OCI-LY1 (cell line): ENCODE measurements around the gene MED27.

Experiments used
- H2AFZ ChIP-seq: fragments of 200-600 bp; sonication (generic), shearing (Covaris generic); 2 replicates; pipeline ENCODE4 v1.6.0; 2014; ENCODE audit warnings: antibody characterized with exemption, mild to moderate bottlenecking, low read length
- H3F3A ChIP-seq: fragments of 200-600 bp; sonication (generic), shearing (Covaris generic); 2 replicates; pipeline ENCODE4 v1.6.0; 2014; ENCODE audit warnings: mild to moderate bottlenecking, antibody characterized with exemption, low read length, moderate library complexity; ENCODE audit not compliant: insufficient read depth
- H3K27ac ChIP-seq: fragments of 200-600 bp; sonication (generic); 2 replicates; pipeline ENCODE4 v1.5.1; 2014; ENCODE audit warnings: low read length, mixed run types, mild to moderate bottlenecking, low read depth; ENCODE audit not compliant: poor library complexity, severe bottlenecking
- H3K27me3 ChIP-seq: fragments of 200-600 bp; sonication (generic); 2 replicates; pipeline ENCODE4 v1.6.0; 2014; ENCODE audit warnings: antibody characterized with exemption, mild to moderate bottlenecking, low read length, moderate library complexity; ENCODE audit not compliant: insufficient read depth
- H3K36me3 ChIP-seq: fragments of 200-600 bp; sonication (generic); 2 replicates; pipeline ENCODE4 v1.6.1; 2014; ENCODE audit warnings: mild to moderate bottlenecking, antibody characterized with exemption, low read length, moderate library complexity, mixed read lengths; ENCODE audit not compliant: insufficient read depth
- H3K4me1 ChIP-seq: fragments of 200-600 bp; sonication (generic); 2 replicates; pipeline ENCODE4 v1.5.1; 2014; ENCODE audit warnings: mild to moderate bottlenecking, low read length, moderate library complexity; ENCODE audit not compliant: insufficient read depth, severe bottlenecking
- H3K4me2 ChIP-seq: fragments of 200-600 bp; sonication (generic), shearing (Covaris generic); 2 replicates; pipeline ENCODE4 v1.6.1; 2014; ENCODE audit warnings: low read length
- H3K4me3 ChIP-seq: fragments of 200-600 bp; sonication (generic); 2 replicates; pipeline ENCODE4 v1.5.1; 2014; ENCODE audit warnings: low read length, low read depth, mild to moderate bottlenecking, mixed read lengths; ENCODE audit not compliant: poor library complexity, severe bottlenecking
- H3K79me2 ChIP-seq: fragments of 200-600 bp; shearing (Covaris generic); 2 replicates; pipeline ENCODE4 v1.6.1; 2016; ENCODE audit warnings: mixed run types, low read length, mixed read lengths; ENCODE audit not compliant: insufficient read depth
- H3K9ac ChIP-seq: fragments of 200-600 bp; sonication (generic), shearing (Covaris generic); 2 replicates; pipeline ENCODE4 v1.6.1; 2014; ENCODE audit warnings: mild to moderate bottlenecking, low read length, mixed read lengths
- H3K9me2 ChIP-seq: fragments of 200-600 bp; sonication (generic), shearing (Covaris generic); 2 replicates; pipeline ENCODE4 v1.6.1; 2014; ENCODE audit warnings: low read depth, mild to moderate bottlenecking, low read length, mixed read lengths
- H3K9me3 ChIP-seq: fragments of 200-600 bp; shearing (Covaris generic); 2 replicates; pipeline ENCODE4 v1.6.1; 2014; ENCODE audit warnings: low read length, mixed read lengths
- H4K20me1 ChIP-seq: fragments of 200-600 bp; sonication (generic), shearing (Covaris generic); 2 replicates; pipeline ENCODE4 v1.6.0; 2016; ENCODE audit warnings: mild to moderate bottlenecking, low read length; ENCODE audit not compliant: insufficient read depth
- CTCF ChIP-seq: fragments of 200-600 bp; sonication (generic), shearing (Covaris generic); IDR thresholded peaks from 2 replicates; pipeline ENCODE4 v1.5.1; 2017; ENCODE audit warnings: mild to moderate bottlenecking, antibody characterized with exemption, low read length, moderate library complexity, mixed read lengths
- EZH2 ChIP-seq: fragments of 200-600 bp; sonication (generic), shearing (Covaris generic); IDR thresholded peaks from 2 replicates; pipeline ENCODE4 v1.8.0; 2017; ENCODE audit warnings: borderline replicate concordance, mixed run types, mild to moderate bottlenecking, antibody characterized with exemption, low read length, moderate library complexity, mixed read lengths

The MED27 gene

GRCh38 chr9:131854334-131854733 lies 225.3 kb downstream of the MED27 start:
- Histone ChIP-seq H3K27ac (no peak overlapping the region), H3K4me2 (no peak overlapping the region), H3F3A (no peaks in the 10 kb centered on the region), H3K36me3 (no peaks in the 10 kb centered on the region), H3K79me2 (no peaks in the 10 kb centered on the region), H4K20me1 (no peaks in the 10 kb centered on the region), H3K9me2 (no peaks in the 10 kb centered on the region), H3K27me3 (no peaks in the 10 kb centered on the region), H2AFZ (no peak overlapping the region), H3K4me1 (no peaks in the 10 kb centered on the region), H3K9ac (no peak overlapping the region), H3K9me3 (no peaks in the 10 kb centered on the region), H3K4me3 (no peak overlapping the region)
- TF ChIP-seq EZH2 (no peak), CTCF (no peak)

- no peaks in the 10 kb centered on the region for H3K36me3 ChIP-seq
- no peaks in the 10 kb centered on the region for H3K9me2 ChIP-seq
- H4K20me1 ChIP-seq: no peaks in the 10 kb centered on the region
- no peak overlapping the region for H2AFZ ChIP-seq
- TF ChIP-seq CTCF: no peak
- TF ChIP-seq EZH2: no peak
- H3K4me1 ChIP-seq: no peaks in the 10 kb centered on the region
- no peaks in the 10 kb centered on the region for H3K79me2 ChIP-seq
- H3F3A ChIP-seq: no peaks in the 10 kb centered on the region
- H3K9ac ChIP-seq: no peak overlapping the region
- H3K27ac ChIP-seq: no peak overlapping the region
- H3K27me3 ChIP-seq: no peaks in the 10 kb centered on the region
- no peak overlapping the region for H3K4me3 ChIP-seq
- no peaks in the 10 kb centered on the region for H3K9me3 ChIP-seq
- H3K4me2 ChIP-seq: no peak overlapping the region
These were observed 226.2 kb downstream of the MED27 start for GRCh38 chr9:131853434-131853833.

GRCh38 chr9:131851414-131851813 lies 228.3 kb downstream of the MED27 start:
- no peaks in the 10 kb centered on the region for H3K9me2 ChIP-seq
- no peak overlapping the region for H2AFZ ChIP-seq
- no peaks in the 10 kb centered on the region for H3K27me3 ChIP-seq
- H3F3A ChIP-seq: no peaks in the 10 kb centered on the region
- H3K4me2 ChIP-seq: no peak overlapping the region
- H3K79me2 ChIP-seq: no peaks in the 10 kb centered on the region
- H3K9ac ChIP-seq: no peak overlapping the region
- H3K4me1 ChIP-seq: no peaks in the 10 kb centered on the region
- no peak for TF ChIP-seq EZH2
- no peak for TF ChIP-seq CTCF
- H3K27ac ChIP-seq: no peak overlapping the region
- no peaks in the 10 kb centered on the region for H3K9me3 ChIP-seq
- no peaks in the 10 kb centered on the region for H4K20me1 ChIP-seq
- no peak overlapping the region for H3K4me3 ChIP-seq
- no peaks in the 10 kb centered on the region for H3K36me3 ChIP-seq
